Gastrocnemius medialis (tissue), 4 donors: Measurements from ENCODE around the gene STPG4. TPM values are rescaled to one million over a fixed set of nuclear protein-coding genes. Genes with fewer than 3 reads are reported as not detected.

ENCODE experiments used
- ATAC-seq, 2 donors: fragments of 150-250 bp; one replicate each; pipeline ENCODE4 v1.9.1; 2016
- DNase-seq, 2 donors: peaks; one replicate each; pipeline ENCODE4 v3.0.0-alpha.2; 2019
- H3K27ac ChIP-seq, 4 donors: fragments of 200-600 bp; sonication (generic); 1 replicate in 1 of 4; 2 replicates in 3 of 4; pipeline ENCODE4 v1.5.1; 2016 to 2018; ENCODE audit warnings: mild to moderate bottlenecking in 2 of 4, moderate library complexity in 1 of 4
- H3K27me3 ChIP-seq, 3 donors: fragments of 200-600 bp; sonication (generic) in 2 of 3; 1 replicate in 1 of 3; 2 replicates in 2 of 3; pipeline versions ENCODE4 v1.5.1 to v1.6.0; 2016 to 2019; ENCODE audit warnings: mild to moderate bottlenecking in 1 of 3, moderate library complexity in 1 of 3
- H3K36me3 ChIP-seq, 2 donors: fragments of 200-600 bp; sonication (generic) in 1 of 2; one replicate each; pipeline ENCODE4 v1.5.1; 2017 to 2018
- H3K4me1 ChIP-seq, 2 donors: fragments of 200-600 bp; sonication (generic) in 1 of 2; one replicate each; pipeline ENCODE4 v1.5.1; 2016 to 2017; ENCODE audit warnings: mild to moderate bottlenecking in 2 of 2
- H3K4me3 ChIP-seq, 4 donors: fragments of 200-600 bp; sonication (generic) in 3 of 4; 1 replicate in 1 of 4; 2 replicates in 3 of 4; pipeline ENCODE4 v1.5.1; 2016 to 2019; ENCODE audit warnings: mild to moderate bottlenecking in 2 of 4
- H3K9me3 ChIP-seq, 3 donors: fragments of 200-600 bp; sonication (generic) in 2 of 3; 1 replicate in 1 of 3; 2 replicates in 2 of 3; pipeline ENCODE4 v1.5.1; 2016 to 2019
- CTCF ChIP-seq, 5 experiments: fragments of 450-650 bp in 3 of 5; fragments of 200-600 bp in 2 of 5; sonication (generic) in 2 of 5; IDR thresholded peaks in 4 of 5; conservative IDR thresholded peaks in 1 of 5; 1 replicate in 4 of 5; 2 replicates in 1 of 5; pipeline ENCODE4 v1.5.1; 2016 to 2019; ENCODE audit warnings: antibody characterized with exemption in 5 of 5, mild to moderate bottlenecking in 3 of 5, moderate library complexity in 3 of 5
- POLR2A ChIP-seq, 2 donors: fragments of 450-650 bp; IDR thresholded peaks; one replicate each; pipeline ENCODE4 v1.6.1; 2017; ENCODE audit warnings: antibody characterized with exemption in 2 of 2, mild to moderate bottlenecking in 2 of 2, moderate library complexity in 2 of 2
- in situ Hi-C, 4 donors: fragments of 200-750 bp; cut with MboI; loops; one replicate each; pipeline versions ENCODE4 v1.15.0 to v1.8.0; 2017; ENCODE audit warnings: low sequenced_read_pairs in 4 of 4
- intact Hi-C: fragments of 100-400 bp; cut with DNase I; formaldehyde crosslinking; loops from one replicate; pipeline ENCODE4 v1.15.1; 2023; ENCODE audit warnings: low total_unique reads
- total RNA-seq, 4 donors: library from RNA; depleted of rRNA; stranded (reverse); fragments of >200 nt; gene quantifications; one replicate each; pipeline versions ENCODE4 v1.1.0 to v1.2.3, GENCODE V29; 2016

STPG4 gene
- total RNA-seq, 4 donors from 2014 or later: 0.33 TPM; not detected in 3

DNA sequence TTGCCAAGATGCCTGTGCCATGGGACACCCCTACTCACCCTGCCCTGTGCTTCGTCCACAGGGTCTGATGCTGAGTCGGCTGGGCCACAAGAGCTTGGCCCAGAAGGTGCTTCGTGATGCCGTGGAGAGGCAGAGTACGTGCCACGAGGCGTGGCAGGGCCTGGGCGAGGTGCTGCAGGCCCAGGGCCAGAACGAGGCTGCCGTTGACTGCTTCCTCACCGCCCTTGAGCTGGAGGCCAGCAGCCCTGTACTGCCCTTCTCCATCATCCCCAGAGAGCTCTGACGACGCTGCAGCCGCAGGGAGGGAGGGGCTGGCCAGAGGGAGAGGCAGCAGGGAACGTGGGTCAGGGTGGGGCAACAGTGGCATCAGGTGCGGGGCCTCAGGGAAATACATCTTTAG, 81.5 kb downstream of the STPG4 start:
- Histone ChIP-seq H3K9me3 (no peaks in the 10 kb centered on the region), H3K36me3 (no peaks in the 10 kb centered on the region), H3K4me1 (peaks cover 47 to 48% of the 10 kb centered on the region in 2 donors), H3K27me3 (no peaks in the 10 kb centered on the region), H3K4me3 (no peak overlapping the region), H3K27ac (peak overlapping the region; percentile 78 to 84 (median 79))
- DNase-seq: no peak
- intact Hi-C loops (loop anchor here (10.0 kb wide), 2 partner anchors 251 to 1441 kb away; no protein-coding TSS in a partner anchor), in situ Hi-C loops (no loop called here)
- TF ChIP-seq POLR2A (IDR thresholded peaks at IDR 0.05): no peak
- TF ChIP-seq CTCF (IDR thresholded peaks at IDR 0.05 in 4 of 5, conservative IDR thresholded peaks at IDR 0.05 in 1 of 5): no peak
- no peak for ATAC-seq

DNA sequence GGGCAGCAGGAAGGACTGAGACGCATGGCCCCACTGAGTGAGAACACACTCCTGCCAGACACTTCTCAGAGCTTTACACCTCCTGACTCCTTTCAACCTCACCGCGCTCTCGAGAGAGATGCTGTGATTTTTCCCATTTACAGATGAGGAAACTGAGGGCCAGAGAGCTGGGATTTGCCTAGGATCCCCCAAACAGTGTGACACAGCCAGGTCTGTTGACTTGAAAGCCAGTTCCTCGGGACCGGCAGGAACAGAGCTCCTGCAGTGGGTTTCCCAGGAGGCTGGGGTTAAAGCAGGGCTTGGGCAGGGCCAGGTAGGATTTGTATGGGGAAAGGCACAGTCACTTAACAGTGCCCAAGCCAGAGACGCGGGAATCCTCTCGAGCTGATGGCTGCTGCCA, 81.9 kb downstream of the STPG4 start:
- Histone ChIP-seq H3K27ac (peak overlapping the region; percentile 78 to 84 (median 79)), H3K4me1 (peaks cover 50 to 52% of the 10 kb centered on the region in 2 donors), H3K9me3 (no peaks in the 10 kb centered on the region), H3K4me3 (no peak overlapping the region), H3K27me3 (no peaks in the 10 kb centered on the region), H3K36me3 (no peaks in the 10 kb centered on the region)
- no peak for DNase-seq
- intact Hi-C loops: loop anchor here (10.0 kb wide), 2 partner anchors 252 to 1442 kb away; no protein-coding TSS in a partner anchor
- in situ Hi-C loops: no loop called here
- TF ChIP-seq CTCF (IDR thresholded peaks at IDR 0.05 in 4 of 5, conservative IDR thresholded peaks at IDR 0.05 in 1 of 5) (no peak), POLR2A (IDR thresholded peaks at IDR 0.05) (no peak)
- ATAC-seq: no peak

- in situ Hi-C loops: no loop called here
- H3K4me1 ChIP-seq: peaks cover 55 to 57% of the 10 kb centered on the region in 2 donors
- H3K27me3 ChIP-seq: no peaks in the 10 kb centered on the region
- intact Hi-C loops: loop anchor here (10.0 kb wide), 2 partner anchors 252 to 1442 kb away; no protein-coding TSS in a partner anchor
- no peaks in the 10 kb centered on the region for H3K9me3 ChIP-seq
- H3K4me3 ChIP-seq: no peak overlapping the region
- no peaks in the 10 kb centered on the region for H3K36me3 ChIP-seq
- DNase-seq (peak in 1 of 2 donors; percentile 47), ATAC-seq (no peak)
- TF ChIP-seq POLR2A (IDR thresholded peaks at IDR 0.05) (no peak), CTCF (IDR thresholded peaks at IDR 0.05 in 4 of 5, conservative IDR thresholded peaks at IDR 0.05 in 1 of 5) (no peak)
- H3K27ac ChIP-seq: peak overlapping the region; percentile 78 to 84 (median 79)
These were observed 82.3 kb downstream of the STPG4 start for GRCh38 chr2:47072728-47073191.

DNA sequence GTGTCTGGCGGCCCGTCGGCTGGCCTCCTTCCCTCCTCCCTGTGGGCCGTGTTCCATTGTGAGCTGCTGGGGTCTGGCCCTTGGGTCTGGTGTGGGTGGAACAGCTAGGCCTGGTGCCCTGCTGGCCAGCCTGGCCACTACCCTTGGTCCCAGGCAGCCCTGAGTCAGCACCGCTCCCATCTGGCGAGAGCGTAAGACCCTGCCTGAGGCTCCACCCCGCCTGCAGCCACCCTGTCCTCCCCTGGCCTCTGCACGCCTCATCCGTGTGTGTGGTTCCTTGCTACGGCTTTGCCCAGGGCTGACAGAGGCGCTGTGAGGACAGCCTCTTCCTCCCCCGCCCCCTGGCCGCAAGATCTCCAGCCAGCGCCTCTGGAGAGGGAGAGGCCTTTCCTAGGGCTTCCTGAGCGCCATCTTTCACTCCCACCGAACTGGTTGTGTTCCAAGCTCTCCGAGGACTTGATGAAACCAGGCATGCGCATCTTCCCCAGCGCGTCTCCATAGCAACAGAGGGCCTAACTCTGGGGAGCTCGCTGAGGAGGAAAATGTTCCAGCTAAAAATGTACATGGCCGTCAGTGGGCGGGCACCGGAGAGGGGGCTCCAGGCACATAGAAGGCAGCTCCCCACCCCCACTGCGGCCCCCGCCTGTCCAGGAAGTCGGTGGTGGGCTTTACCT, 83.0 kb downstream of the STPG4 start:
- Histone ChIP-seq H3K27ac (peak overlapping the region; percentile 78 to 84 (median 79)), H3K9me3 (no peaks in the 10 kb centered on the region), H3K27me3 (no peaks in the 10 kb centered on the region), H3K36me3 (no peaks in the 10 kb centered on the region), H3K4me3 (peak overlapping the region in 1 of 4 donors; percentile 11), H3K4me1 (peaks cover 58 to 61% of the 10 kb centered on the region in 2 donors)
- ATAC-seq (peak; percentile 29 to 44), DNase-seq (peak; percentile 46 to 75)
- TF ChIP-seq CTCF (IDR thresholded peaks at IDR 0.05 in 4 of 5, conservative IDR thresholded peaks at IDR 0.05 in 1 of 5) (peak in 1 of 5 experiments; percentile 20), POLR2A (IDR thresholded peaks at IDR 0.05) (no peak)
- in situ Hi-C loops (no loop called here), intact Hi-C loops (loop anchor here (10.0 kb wide), 2 partner anchors 253 to 1443 kb away; no protein-coding TSS in a partner anchor)
